M059J (cell line): ENCODE results near the gene IL18R1. TPM values are rescaled to one million over a fixed set of nuclear protein-coding genes. Genes with fewer than 3 reads are reported as not detected.

Experiments
- DNase-seq: peaks from one replicate; pipeline ENCODE4 v3.0.0-alpha.2; 2012; ENCODE audit warnings: low read depth
- total RNA-seq: library from RNA; depleted of rRNA; stranded (reverse); fragments of >200 nt; shearing (Covaris generic); gene quantifications from 2 replicates; pipeline ENCODE4 v1.2.3, GENCODE V29; 2014; rRNA removed

Gene IL18R1
- total RNA-seq, 1 experiment from 2014 or later = not detected

GRCh38 chr2:102434655-102435381 is 79.2 kb downstream of the IL18R1 start:
- no peak for DNase-seq

GRCh38 chr2:102435741-102436140 is 80.1 kb downstream of the IL18R1 start:
- DNase-seq = no peak

- no peak for DNase-seq
These were observed 80.7 kb downstream of the IL18R1 start for GRCh38 chr2:102436323-102436722.

GRCh38 chr2:102437122-102437521 is 81.5 kb downstream of the IL18R1 start:
- no peak for DNase-seq

- DNase-seq = no peak
These were observed 82.5 kb downstream of the IL18R1 start for GRCh38 chr2:102438111-102438510.

GRCh38 chr2:102438578-102438977 is 83.0 kb downstream of the IL18R1 start:
- no peak for DNase-seq

GRCh38 chr2:102439065-102439695 is 83.6 kb downstream of the IL18R1 start:
- DNase-seq = peak; percentile 36

- DNase-seq = peak; percentile 8
These were observed 87.6 kb downstream of the IL18R1 start for GRCh38 chr2:102442967-102443828.

- DNase-seq = no peak
These were observed 88.6 kb downstream of the IL18R1 start for GRCh38 chr2:102444233-102444632.

- DNase-seq = no peak
These were observed 91.3 kb downstream of the IL18R1 start for GRCh38 chr2:102446936-102447335.

Other genes starting within 250 kb of the IL18R1 start
- gene IL1R1, start 213.1 kb upstream of the IL18R1 start, total RNA-seq = 7.9 and 12.4 TPM in 2 replicates
- gene IL1RL2, start 168.8 kb upstream of the IL18R1 start, total RNA-seq = not detected in 2 replicates
- gene IL1RL1, start 44.2 kb upstream of the IL18R1 start, total RNA-seq = not detected in 2 replicates
- gene IL18RAP, start 67.4 kb downstream of the IL18R1 start, total RNA-seq = not detected in 2 replicates
- not detected in 2 replicates for gene SLC9A4, start 117.4 kb downstream of the IL18R1 start, total RNA-seq